ENCODE data around the gene SLC17A5.

Gene SLC17A5

GRCh38 chr6:73613806-73614536, 39.8 kb downstream of the SLC17A5 start:
- Histone ChIP-seq H3K9me3 (ENCODE audit: insufficient read depth, low read length) (no peaks in the 10 kb centered on the region), H3K4me2 (ENCODE audit: low read length) (no peak overlapping the region), H3K4me1 (ENCODE audit: low read length) (peaks cover 2% of the 10 kb centered on the region; the same call in 1 of the 2 replicates), H3K79me2 (ENCODE audit: low read length) (no peaks in the 10 kb centered on the region), H3K27me3 (ENCODE audit: low read depth, low read length) (no peaks in the 10 kb centered on the region), H3K27ac (ENCODE audit: low read length) (no peak overlapping the region), H3K4me3 (ENCODE audit: low read length) (no peak overlapping the region), H2AFZ (ENCODE audit: low read depth, low read length) (no peak overlapping the region), H3K36me3 (replicated peaks; ENCODE audit: low read depth, low read length) (no peaks in the 10 kb centered on the region), H4K20me1 (ENCODE audit: insufficient read depth, low read length) (no peaks in the 10 kb centered on the region), H3K9ac (ENCODE audit: low read length) (no peak overlapping the region)
- no peak for TF ChIP-seq CTCF (IDR thresholded peaks at IDR 0.05; ENCODE audit: low read depth, low read length)
- no peak for TF ChIP-seq EZH2phosphoT487 (IDR thresholded peaks at IDR 0.05; ENCODE audit: low read depth)

- H3K4me2 ChIP-seq (ENCODE audit: low read length): no peak overlapping the region
- H3K79me2 ChIP-seq (ENCODE audit: low read length): no peaks in the 10 kb centered on the region
- H3K27me3 ChIP-seq (ENCODE audit: low read depth, low read length): no peaks in the 10 kb centered on the region
- no peak for TF ChIP-seq CTCF (IDR thresholded peaks at IDR 0.05; ENCODE audit: low read depth, low read length)
- no peak for TF ChIP-seq EZH2phosphoT487 (IDR thresholded peaks at IDR 0.05; ENCODE audit: low read depth)
- H3K9ac ChIP-seq (ENCODE audit: low read length): no peak overlapping the region
- H3K36me3 ChIP-seq (replicated peaks; ENCODE audit: low read depth, low read length): no peaks in the 10 kb centered on the region
- H3K4me1 ChIP-seq (ENCODE audit: low read length): peaks cover 2% of the 10 kb centered on the region; the same call in 1 of the 2 replicates
- H3K4me3 ChIP-seq (ENCODE audit: low read length): no peak overlapping the region
- H2AFZ ChIP-seq (ENCODE audit: low read depth, low read length): no peak overlapping the region
- H3K9me3 ChIP-seq (ENCODE audit: insufficient read depth, low read length): no peaks in the 10 kb centered on the region
- no peak overlapping the region for H3K27ac ChIP-seq (ENCODE audit: low read length)
- no peaks in the 10 kb centered on the region for H4K20me1 ChIP-seq (ENCODE audit: insufficient read depth, low read length)
Measured at GRCh38 chr6:73612611-73613010, 41.2 kb downstream of the SLC17A5 start.

DNA sequence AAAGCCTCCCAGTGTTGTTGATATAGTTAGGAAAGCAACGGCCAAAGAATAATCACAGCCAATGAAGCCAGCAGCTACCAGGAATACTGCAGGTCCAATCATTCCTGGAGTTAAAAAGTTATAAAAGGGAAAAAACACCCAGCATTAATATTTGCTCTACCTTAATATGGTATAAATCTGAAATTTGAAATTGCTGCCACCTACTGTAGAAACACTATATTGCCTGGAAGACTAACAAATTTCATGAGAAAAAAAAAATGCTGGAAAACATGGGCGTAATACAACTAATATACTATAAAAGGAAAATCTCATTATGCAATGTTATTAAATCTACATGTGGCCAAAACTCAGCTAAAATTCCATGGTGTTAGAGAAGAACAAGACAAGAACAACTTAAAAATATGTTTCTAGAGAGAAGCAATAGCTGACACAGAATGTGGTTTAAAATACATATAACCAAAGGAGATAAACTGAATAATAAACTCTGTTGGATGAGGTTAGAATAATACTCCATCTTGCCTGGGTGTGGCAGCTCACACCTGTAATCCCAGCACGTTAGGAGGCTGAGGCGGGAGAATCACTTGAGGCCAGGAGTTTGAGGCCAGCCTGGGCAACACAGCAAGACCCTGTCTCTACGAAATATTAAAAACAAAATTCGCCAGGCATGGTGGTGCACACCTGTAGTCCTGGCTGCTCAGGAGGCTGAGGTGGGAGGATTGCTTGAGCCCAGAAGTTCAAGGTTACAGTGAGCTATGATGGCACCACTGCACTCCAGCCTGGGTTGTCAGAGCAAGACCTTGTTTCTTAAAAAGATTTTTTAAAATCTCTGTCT, 43.1 kb downstream of the SLC17A5 start:
- Histone ChIP-seq H3K36me3 (replicated peaks; ENCODE audit: low read depth, low read length) (no peaks in the 10 kb centered on the region), H3K27me3 (ENCODE audit: low read depth, low read length) (no peaks in the 10 kb centered on the region), H4K20me1 (ENCODE audit: insufficient read depth, low read length) (no peaks in the 10 kb centered on the region), H3K4me1 (ENCODE audit: low read length) (peaks cover 2% of the 10 kb centered on the region; the same call in 1 of the 2 replicates), H3K4me3 (ENCODE audit: low read length) (no peak overlapping the region), H3K79me2 (ENCODE audit: low read length) (no peaks in the 10 kb centered on the region), H3K27ac (ENCODE audit: low read length) (no peak overlapping the region), H3K9me3 (ENCODE audit: insufficient read depth, low read length) (no peaks in the 10 kb centered on the region), H3K9ac (ENCODE audit: low read length) (no peak overlapping the region), H2AFZ (ENCODE audit: low read depth, low read length) (no peak overlapping the region), H3K4me2 (ENCODE audit: low read length) (no peak overlapping the region)
- no peak for TF ChIP-seq EZH2phosphoT487 (IDR thresholded peaks at IDR 0.05; ENCODE audit: low read depth)
- TF ChIP-seq CTCF (IDR thresholded peaks at IDR 0.05; ENCODE audit: low read depth, low read length): peak; percentile 76

DNA sequence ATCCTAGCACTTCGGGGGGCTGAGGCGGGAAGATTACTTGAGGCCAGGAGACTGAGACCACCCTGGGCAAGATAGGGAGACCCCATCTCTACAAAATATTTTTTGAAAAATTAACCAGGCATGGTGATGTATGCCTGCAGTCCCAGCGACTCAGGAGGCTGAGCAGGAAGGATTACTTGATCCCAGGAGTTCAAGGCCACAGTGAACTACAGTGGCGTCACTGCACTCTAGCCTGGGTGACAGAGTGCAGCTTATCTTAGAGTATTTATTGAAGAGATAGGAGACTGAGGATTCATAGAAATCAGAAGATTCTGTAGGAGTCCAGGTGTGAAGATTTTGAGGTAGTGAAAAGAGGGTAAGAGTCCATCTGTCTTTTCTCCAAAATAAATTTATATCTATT, 45.0 kb downstream of the SLC17A5 start:
- no peaks in the 10 kb centered on the region for H3K9me3 ChIP-seq (ENCODE audit: insufficient read depth, low read length)
- H3K4me3 ChIP-seq (ENCODE audit: low read length): no peak overlapping the region
- no peaks in the 10 kb centered on the region for H3K27me3 ChIP-seq (ENCODE audit: low read depth, low read length)
- H3K4me2 ChIP-seq (ENCODE audit: low read length): no peak overlapping the region
- H2AFZ ChIP-seq (ENCODE audit: low read depth, low read length): no peak overlapping the region
- no peaks in the 10 kb centered on the region for H3K79me2 ChIP-seq (ENCODE audit: low read length)
- no peaks in the 10 kb centered on the region for H3K36me3 ChIP-seq (replicated peaks; ENCODE audit: low read depth, low read length)
- H3K27ac ChIP-seq (ENCODE audit: low read length): no peak overlapping the region
- H4K20me1 ChIP-seq (ENCODE audit: insufficient read depth, low read length): no peaks in the 10 kb centered on the region
- no peak overlapping the region for H3K9ac ChIP-seq (ENCODE audit: low read length)
- H3K4me1 ChIP-seq (ENCODE audit: low read length): peaks cover 2% of the 10 kb centered on the region; the same call in 1 of the 2 replicates
- no peak for TF ChIP-seq CTCF (IDR thresholded peaks at IDR 0.05; ENCODE audit: low read depth, low read length)
- TF ChIP-seq EZH2phosphoT487 (IDR thresholded peaks at IDR 0.05; ENCODE audit: low read depth): no peak
